DND-41 (cell line): ENCODE measurements around the gene KRTAP6-1.

Experiments used
- CTCF ChIP-seq: IDR thresholded peaks from 2 replicates; pipeline ENCODE4 v1.5.1; 2012; ENCODE audit warnings: borderline replicate concordance, low read length, moderate library complexity, mild to moderate bottlenecking; ENCODE audit not compliant: poor library complexity, severe bottlenecking; ENCODE audit errors: extremely low read depth
- EZH2 ChIP-seq: IDR thresholded peaks from 3 replicates; pipeline ENCODE4 v1.6.1; 2012; ENCODE audit warnings: borderline replicate concordance, low read depth, mild to moderate bottlenecking, moderate library complexity, low read length, inconsistent platforms; ENCODE audit not compliant: severe bottlenecking

- TF ChIP-seq EZH2 (no peak), CTCF (no peak)
Observed at GRCh38 chr21:30613836-30614235, at the start of gene KRTAP6-1.
